Activated CD8-positive, alpha-beta T cell treated with anti-CD3 and anti-CD28 coated beads, Interleukin-2, amount 10 ng/mL, durations not matched to agents 7 days and 5 days (primary cell): ENCODE measurements around the gene ARTN. TPM values are rescaled to one million over a fixed set of nuclear protein-coding genes. Genes with fewer than 3 reads are reported as not detected.

Experiments used
- ATAC-seq: fragments of 150-1000 bp; cut with Tn5 transposase; one replicate; pipeline ENCODE4 v1.10.0; 2021; ENCODE audit warnings: moderate library complexity
- CTCF ChIA-PET: fragments of 350-600 bp; sonication (Branson Sonifier 250); formaldehyde crosslinking; loops from one replicate; lab custom pipeline; 2021; ENCODE audit warnings: antibody characterized with exemption; lab: Charles Lee
- POLR2A ChIA-PET: fragments of 350-600 bp; sonication (Branson Sonifier 250); formaldehyde crosslinking; loops from one replicate; lab custom pipeline; 2021; ENCODE audit warnings: antibody characterized with exemption; lab: Charles Lee
- DNase-seq: peaks from one replicate; pipeline ENCODE4 v3.0.0-alpha.2; 2020
- H3K27ac Mint-ChIP-seq: one replicate; pipeline ENCODE4 v1.8.0; 2021; ENCODE audit warnings: mild to moderate bottlenecking, mixed read lengths
- H3K27me3 Mint-ChIP-seq: one replicate; pipeline ENCODE4 v1.8.0; 2021; ENCODE audit warnings: low read depth, mixed read lengths
- H3K36me3 Mint-ChIP-seq: one replicate; pipeline ENCODE4 v1.8.0; 2021; ENCODE audit warnings: low read depth, mixed read lengths
- H3K4me1 Mint-ChIP-seq: one replicate; pipeline ENCODE4 v1.8.0; 2021; ENCODE audit warnings: low read depth, mixed read lengths
- H3K4me3 Mint-ChIP-seq: one replicate; pipeline ENCODE4 v1.8.0; 2021; ENCODE audit warnings: mild to moderate bottlenecking, mixed read lengths
- H3K9me3 Mint-ChIP-seq: one replicate; pipeline ENCODE4 v1.8.0; 2022; ENCODE audit warnings: mixed read lengths; ENCODE audit not compliant: insufficient read depth
- total RNA-seq, 2 experiments: library from RNA; stranded (reverse); gene quantifications; one replicate each; pipeline ENCODE4 v1.2.3, GENCODE V29; 2021

Gene ARTN
- total RNA-seq, 2 experiments from 2014 or later, result 0.23 to 0.68 TPM

DNA sequence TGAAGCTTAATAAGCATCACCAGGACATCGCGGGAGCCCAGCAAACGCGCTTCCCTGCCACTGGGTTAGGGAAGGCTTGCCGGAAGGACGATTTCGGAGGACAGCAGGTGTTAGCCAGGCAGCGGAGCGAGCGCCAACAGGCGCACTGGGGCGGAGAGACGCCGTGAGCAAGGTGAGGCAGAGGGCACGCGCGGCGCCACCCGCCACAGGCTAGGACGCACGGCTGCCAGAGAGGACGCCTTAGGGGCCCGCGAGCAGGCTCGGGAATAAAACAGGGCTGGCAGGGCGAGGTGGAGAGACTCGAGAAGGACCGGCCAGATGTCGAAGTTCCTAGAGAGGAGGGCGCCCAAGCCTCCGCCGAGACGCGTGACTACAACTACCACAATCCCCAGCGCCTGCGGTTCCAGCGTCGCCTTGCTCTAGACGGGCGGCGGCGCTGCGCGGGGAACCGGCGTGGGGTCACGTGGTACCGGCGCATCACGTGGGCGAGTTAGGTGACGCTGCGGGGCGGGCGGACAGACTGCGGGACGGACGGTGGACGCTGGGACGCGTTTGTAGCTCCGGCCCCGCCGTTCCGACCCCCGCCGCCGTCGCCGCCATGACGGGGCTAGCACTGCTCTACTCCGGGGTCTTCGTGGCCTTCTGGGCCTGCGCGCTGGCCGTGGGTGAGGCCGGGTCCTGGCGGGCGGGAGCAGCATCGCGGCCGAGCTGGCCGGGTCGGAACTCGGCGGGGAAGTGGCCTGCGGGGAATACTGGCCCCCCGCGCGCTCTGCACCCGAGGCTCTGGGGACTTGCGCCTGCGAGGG is 41.0 kb downstream of the ARTN start, which contains the start of gene ATP6V0B:
Gene ATP6V0B (plus strand): TSS at position 518 of the 806 bp plus-strand sequence. CDS start 81 bp downstream, at position 599.
- peaks cover 44% of the 10 kb centered on the region for H3K36me3 Mint-ChIP-seq
- H3K27ac Mint-ChIP-seq, result peak within 1 kb of the TSS; percentile 89
- peak within 1 kb of the TSS; percentile 89 for H3K4me3 Mint-ChIP-seq
- peaks cover 58% of the 10 kb centered on the region for H3K4me1 Mint-ChIP-seq
- ATAC-seq (peak; percentile 77), DNase-seq (peak; percentile 97)
- H3K9me3 Mint-ChIP-seq, result no peaks in the 10 kb centered on the region
- ChIA-PET CTCF (interaction anchor here (0.9 to 3.1 kb wide), 10 partner anchors 17 to 210 kb away, joined by 3 to 13 read pairs (median 4); partner anchors contain the start of genes ARTN and IPO13), POLR2A (interaction anchor here (0.8 to 1.7 kb wide), 8 partner anchors 8 to 325 kb away, joined by 3 to 6 read pairs (median 4); partner anchors contain the start of gene KDM4A)
- H3K27me3 Mint-ChIP-seq, result no peaks in the 10 kb centered on the region

GRCh38 chr1:43975249-43975961 is 41.8 kb downstream of the ARTN start:
- DNase-seq (peak; percentile 58), ATAC-seq (peak; percentile 11)
- Mint-ChIP-seq H3K4me3 (peak overlapping the region; percentile 89), H3K36me3 (peaks cover 45% of the 10 kb centered on the region), H3K4me1 (peaks cover 59% of the 10 kb centered on the region), H3K9me3 (no peaks in the 10 kb centered on the region), H3K27ac (peak overlapping the region; percentile 89), H3K27me3 (no peaks in the 10 kb centered on the region)
- CTCF ChIA-PET, result interaction anchor here (0.9 to 3.1 kb wide), 9 partner anchors 13 to 211 kb away, joined by 3 to 13 read pairs (median 5); partner anchors contain the start of gene ARTN
- POLR2A ChIA-PET, result interaction anchor here (1.0 to 1.7 kb wide), 8 partner anchors 9 to 326 kb away, joined by 3 to 6 read pairs (median 4); partner anchors contain the start of genes KDM4A and ST3GAL3

DNA sequence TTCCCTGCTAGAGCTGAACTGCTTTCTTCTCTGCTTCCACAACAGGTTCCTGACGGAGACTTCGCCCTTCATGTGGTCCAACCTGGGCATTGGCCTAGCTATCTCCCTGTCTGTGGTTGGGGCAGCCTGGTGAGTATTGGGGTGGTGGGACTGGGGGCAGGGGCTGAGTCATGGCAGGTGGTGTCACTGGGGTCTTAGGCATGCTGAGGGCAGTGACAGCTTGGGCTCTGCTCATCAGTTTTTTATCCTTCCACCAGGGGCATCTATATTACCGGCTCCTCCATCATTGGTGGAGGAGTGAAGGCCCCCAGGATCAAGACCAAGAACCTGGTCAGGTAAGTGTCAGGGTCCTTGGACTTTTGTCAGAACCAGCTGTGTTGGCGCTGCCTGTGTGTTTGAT is 42.4 kb downstream of the ARTN start:
- peaks cover 56% of the 10 kb centered on the region for H3K4me1 Mint-ChIP-seq
- no peaks in the 10 kb centered on the region for H3K27me3 Mint-ChIP-seq
- H3K27ac Mint-ChIP-seq, result peak overlapping the region; percentile 89
- no peak for ATAC-seq
- peaks cover 45% of the 10 kb centered on the region for H3K36me3 Mint-ChIP-seq
- POLR2A ChIA-PET, result interaction anchor here (1.0 to 1.7 kb wide), 6 partner anchors 9 to 326 kb away, joined by 3 to 6 read pairs (median 4); partner anchors contain the start of genes KDM4A and ST3GAL3
- H3K9me3 Mint-ChIP-seq, result no peaks in the 10 kb centered on the region
- CTCF ChIA-PET, result interaction anchor here (0.5 to 3.1 kb wide), 9 partner anchors 13 to 212 kb away, joined by 3 to 13 read pairs (median 5); partner anchors contain the start of gene ARTN
- H3K4me3 Mint-ChIP-seq, result peak overlapping the region; percentile 89
- no peak for DNase-seq

DNA sequence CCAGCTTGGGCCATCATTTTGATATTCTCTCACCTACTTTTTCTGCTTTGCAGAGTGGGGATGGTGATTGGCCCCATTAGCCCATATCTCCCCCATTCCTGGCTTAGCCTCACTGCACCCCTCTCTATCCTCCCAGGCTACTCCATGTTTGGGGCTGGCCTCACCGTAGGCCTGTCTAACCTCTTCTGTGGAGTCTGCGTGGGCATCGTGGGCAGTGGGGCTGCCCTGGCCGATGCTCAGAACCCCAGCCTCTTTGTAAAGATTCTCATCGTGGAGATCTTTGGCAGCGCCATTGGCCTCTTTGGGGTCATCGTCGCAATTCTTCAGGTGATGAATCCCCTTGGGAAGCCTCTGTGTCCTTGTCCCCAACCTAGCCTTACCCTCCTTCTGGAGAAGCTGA is 43.3 kb downstream of the ARTN start:
- H3K4me3 Mint-ChIP-seq, result peak overlapping the region; percentile 89
- POLR2A ChIA-PET, result interaction anchor here (1.0 to 1.7 kb wide), 2 partner anchors 270 to 327 kb away, joined by 3 to 4 read pairs; partner anchors contain the start of genes KDM4A and ST3GAL3
- no peak for DNase-seq
- H3K27me3 Mint-ChIP-seq, result no peaks in the 10 kb centered on the region
- ATAC-seq, result no peak
- H3K9me3 Mint-ChIP-seq, result no peaks in the 10 kb centered on the region
- peaks cover 53% of the 10 kb centered on the region for H3K4me1 Mint-ChIP-seq
- H3K27ac Mint-ChIP-seq, result peak overlapping the region; percentile 3
- CTCF ChIA-PET, result interaction anchor here (1.3 to 3.1 kb wide), 4 partner anchors 12 to 59 kb away, joined by 4 to 13 read pairs (median 8); no protein-coding TSS in a partner anchor
- peaks cover 42% of the 10 kb centered on the region for H3K36me3 Mint-ChIP-seq

GRCh38 chr1:43977376-43978263 is 44.0 kb downstream of the ARTN start:
- no peaks in the 10 kb centered on the region for H3K27me3 Mint-ChIP-seq
- H3K36me3 Mint-ChIP-seq, result peaks cover 35% of the 10 kb centered on the region
- no peak overlapping the region for H3K27ac Mint-ChIP-seq
- DNase-seq (no peak), ATAC-seq (no peak)
- ChIA-PET CTCF (interaction anchor here (1.2 to 3.1 kb wide), 4 partner anchors 28 to 214 kb away, joined by 4 to 13 read pairs (median 8); no protein-coding TSS in a partner anchor), POLR2A (interaction anchor here (0.5 to 0.7 kb wide), 2 partner anchors 13 to 744 kb away, joined by 3 read pairs; no protein-coding TSS in a partner anchor)
- H3K9me3 Mint-ChIP-seq, result no peaks in the 10 kb centered on the region
- peak overlapping the region; percentile 89 for H3K4me3 Mint-ChIP-seq
- peaks cover 53% of the 10 kb centered on the region for H3K4me1 Mint-ChIP-seq

GRCh38 chr1:43978264-43978550 is 44.6 kb downstream of the ARTN start:
- Mint-ChIP-seq H3K9me3 (no peaks in the 10 kb centered on the region), H3K4me1 (peaks cover 53% of the 10 kb centered on the region), H3K36me3 (peaks cover 31% of the 10 kb centered on the region), H3K4me3 (peak overlapping the region; percentile 72), H3K27me3 (no peaks in the 10 kb centered on the region), H3K27ac (no peak overlapping the region)
- ATAC-seq (no peak), DNase-seq (no peak)
- ChIA-PET POLR2A (interaction anchor here (0.5 to 0.7 kb wide), 2 partner anchors 12 to 743 kb away, joined by 3 read pairs; no protein-coding TSS in a partner anchor), CTCF (interaction anchor here (1.2 to 1.3 kb wide), 2 partner anchors 43 to 215 kb away, joined by 4 to 8 read pairs; no protein-coding TSS in a partner anchor)

GRCh38 chr1:43978551-43979260 is 45.1 kb downstream of the ARTN start, which contains the start of gene B4GALT2:
Gene B4GALT2, plus strand, starts transcription at chr1:43979210. Its CDS starts 1,951 bp downstream, at chr1:43981161.
- ChIA-PET CTCF (interaction anchor here (1.2 to 1.3 kb wide), 2 partner anchors 44 to 215 kb away, joined by 4 to 8 read pairs; no protein-coding TSS in a partner anchor), POLR2A (interaction anchor here (0.5 to 0.7 kb wide), 2 partner anchors 12 to 743 kb away, joined by 3 read pairs; no protein-coding TSS in a partner anchor)
- H3K4me3 Mint-ChIP-seq, result peak within 1 kb of the TSS; percentile 83
- peak; percentile 10 for ATAC-seq
- peaks cover 49% of the 10 kb centered on the region for H3K4me1 Mint-ChIP-seq
- H3K36me3 Mint-ChIP-seq, result peaks cover 27% of the 10 kb centered on the region
- peak; percentile 45 for DNase-seq
- peak within 1 kb of the TSS; percentile 88 for H3K27ac Mint-ChIP-seq
- H3K27me3 Mint-ChIP-seq, result no peaks in the 10 kb centered on the region
- no peaks in the 10 kb centered on the region for H3K9me3 Mint-ChIP-seq

DNA sequence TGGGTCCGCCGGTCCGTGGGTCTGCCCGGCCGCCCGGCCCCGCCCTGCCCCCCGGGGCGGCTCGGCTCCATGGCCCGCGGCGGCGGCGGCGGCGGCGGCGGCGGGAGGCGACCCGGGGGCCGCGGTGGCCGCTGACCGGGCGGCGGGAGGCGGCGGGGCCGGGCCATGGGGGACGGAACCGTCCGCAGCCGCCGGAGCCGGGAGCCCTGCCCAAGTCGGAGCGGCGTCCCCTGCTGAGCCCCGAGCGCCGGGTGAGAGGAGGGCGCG is 45.6 kb downstream of the ARTN start:
- DNase-seq (no peak), ATAC-seq (no peak)
- H3K36me3 Mint-ChIP-seq, result peaks cover 25% of the 10 kb centered on the region
- H3K4me3 Mint-ChIP-seq, result no peak overlapping the region
- H3K27ac Mint-ChIP-seq, result no peak overlapping the region
- CTCF ChIA-PET, result no interaction called here
- no peaks in the 10 kb centered on the region for H3K27me3 Mint-ChIP-seq
- peaks cover 44% of the 10 kb centered on the region for H3K4me1 Mint-ChIP-seq
- POLR2A ChIA-PET, result no interaction called here
- no peaks in the 10 kb centered on the region for H3K9me3 Mint-ChIP-seq

DNA sequence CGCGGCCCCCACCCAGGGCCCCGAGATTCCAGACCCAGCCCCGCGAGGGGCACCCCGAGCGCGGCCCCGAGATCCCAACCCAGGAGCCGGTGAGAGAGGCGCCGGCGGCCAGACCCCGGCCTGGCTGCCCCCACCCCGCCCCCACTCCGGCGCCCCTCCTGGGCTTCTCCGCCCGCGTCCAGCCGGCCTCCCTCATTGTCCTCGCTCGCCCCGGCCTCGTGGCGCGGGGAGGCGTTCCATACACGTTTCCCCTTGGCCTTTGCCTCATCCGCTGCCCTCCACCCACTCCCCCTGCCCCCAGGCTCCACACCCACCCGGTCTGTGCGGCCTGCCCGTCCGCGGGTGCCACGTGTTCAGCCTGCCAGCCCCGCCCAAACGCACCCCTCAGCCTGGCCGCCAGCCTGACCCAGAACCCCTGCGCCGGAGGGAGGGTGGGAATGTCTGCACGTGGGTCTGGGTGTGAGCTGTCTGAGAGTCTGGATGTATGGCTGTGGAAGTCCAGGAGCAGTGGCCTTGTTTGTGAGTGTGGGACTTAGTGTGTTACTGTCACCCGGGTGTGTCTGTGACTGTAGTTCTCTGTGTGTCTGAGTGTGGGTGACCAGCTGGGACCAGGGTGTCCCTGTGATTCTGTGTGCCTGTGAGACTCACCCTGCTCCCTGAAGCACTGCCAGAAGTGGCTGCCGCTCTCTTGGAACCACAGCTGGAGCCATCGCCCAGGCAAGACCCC is 46.1 kb downstream of the ARTN start:
- POLR2A ChIA-PET, result no interaction called here
- peak overlapping the region; percentile 88 for H3K27ac Mint-ChIP-seq
- H3K27me3 Mint-ChIP-seq, result no peaks in the 10 kb centered on the region
- CTCF ChIA-PET, result no interaction called here
- peaks cover 41% of the 10 kb centered on the region for H3K4me1 Mint-ChIP-seq
- H3K36me3 Mint-ChIP-seq, result peaks cover 25% of the 10 kb centered on the region
- ATAC-seq (peak; percentile 19), DNase-seq (peak; percentile 44)
- no peaks in the 10 kb centered on the region for H3K9me3 Mint-ChIP-seq
- H3K4me3 Mint-ChIP-seq, result peak overlapping the region; percentile 83
